Urinary bladder (tissue), 2 donors: Measurements from ENCODE around the gene SLC25A41. TPM values are rescaled to one million over a fixed set of nuclear protein-coding genes. Genes with fewer than 3 reads are reported as not detected.

Source experiments
- polyA plus RNA-seq: library from polyadenylated mRNA; stranded (reverse); fragments of 200-250 nt; gene quantifications from one replicate; pipeline ENCODE4 v1.2.3, GENCODE V29; 2013
- small RNA-seq: library from RNA; depleted of rRNA; stranded (forward); fragments of <200 nt; gene quantifications from one replicate; pipeline ENCODE3, GENCODE V24; 2014
- total RNA-seq: library from RNA; depleted of rRNA; stranded (reverse); fragments of >200 nt; gene quantifications from one replicate; pipeline ENCODE4 v1.2.3, GENCODE V29; 2014
- donor health status: healthy.

Gene SLC25A41
- total and polyA plus RNA-seq, 2 donors = 1.0 TPM; not detected in 1

Small RNA genes within 50 kb of the gene (small RNA-seq; reads per million reads assigned to genes)
- not detected for gene MIR6790
- gene MIR6885 = not detected

Other genes starting within 250 kb of the SLC25A41 start
- 7.5 TPM for gene MLLT1, start 153.8 kb downstream of the SLC25A41 start, total RNA-seq
- gene MLLT1, start 153.8 kb downstream of the SLC25A41 start, polyA plus RNA-seq = 46.6 TPM
- gene ACER1, start 100.2 kb downstream of the SLC25A41 start, total RNA-seq = not detected
- 0.11 TPM for gene ACER1, start 100.2 kb downstream of the SLC25A41 start, polyA plus RNA-seq
- 20.6 TPM for gene CLPP, start 72.2 kb downstream of the SLC25A41 start, total RNA-seq
- 91.7 TPM for gene CLPP, start 72.2 kb downstream of the SLC25A41 start, polyA plus RNA-seq
- gene ALKBH7, start 61.0 kb downstream of the SLC25A41 start, total RNA-seq = 38.4 TPM
- gene ALKBH7, start 61.0 kb downstream of the SLC25A41 start, polyA plus RNA-seq = 77.4 TPM
- 1.4 TPM for gene PSPN, start 57.8 kb downstream of the SLC25A41 start, total RNA-seq
- gene PSPN, start 57.8 kb downstream of the SLC25A41 start, polyA plus RNA-seq = 0.94 TPM
- gene GTF2F1, start 40.6 kb downstream of the SLC25A41 start, total RNA-seq = 24.4 TPM
- gene GTF2F1, start 40.6 kb downstream of the SLC25A41 start, polyA plus RNA-seq = 53.2 TPM
- 85.5 TPM for gene KHSRP, start 9.0 kb downstream of the SLC25A41 start, total RNA-seq
- gene KHSRP, start 9.0 kb downstream of the SLC25A41 start, polyA plus RNA-seq = 167 TPM
- 24.1 TPM for gene SLC25A23, start 26.0 kb upstream of the SLC25A41 start, total RNA-seq
- gene SLC25A23, start 26.0 kb upstream of the SLC25A41 start, polyA plus RNA-seq = 91.1 TPM
- 4.4 TPM for gene CRB3, start 30.5 kb upstream of the SLC25A41 start, total RNA-seq
- gene CRB3, start 30.5 kb upstream of the SLC25A41 start, polyA plus RNA-seq = 6.1 TPM
- gene DENND1C, start 48.0 kb upstream of the SLC25A41 start, total RNA-seq = 0.63 TPM
- 1.4 TPM for gene DENND1C, start 48.0 kb upstream of the SLC25A41 start, polyA plus RNA-seq
- gene TUBB4A, start 68.5 kb upstream of the SLC25A41 start, total RNA-seq = 2.5 TPM
- gene TUBB4A, start 68.5 kb upstream of the SLC25A41 start, polyA plus RNA-seq = 2.6 TPM
- 0.53 TPM for gene TNFSF9, start 97.3 kb upstream of the SLC25A41 start, total RNA-seq
- 0.91 TPM for gene TNFSF9, start 97.3 kb upstream of the SLC25A41 start, polyA plus RNA-seq
- not detected for gene CD70, start 157.4 kb upstream of the SLC25A41 start, total RNA-seq
- gene CD70, start 157.4 kb upstream of the SLC25A41 start, polyA plus RNA-seq = not detected
- gene TNFSF14, start 236.4 kb upstream of the SLC25A41 start, total RNA-seq = 0.48 TPM
- 1.9 TPM for gene TNFSF14, start 236.4 kb upstream of the SLC25A41 start, polyA plus RNA-seq